BE2C (cell line): ENCODE results near the gene COPG2.

ENCODE experiments used
- DNase-seq: peaks from one replicate; pipeline ENCODE4 v3.0.0-alpha.2; 2020
- H3K27me3 ChIP-seq: fragments of 250-450 bp; sonication (Bioruptor Pico); 2 replicates; pipeline ENCODE4 v1.5.1; 2020; ENCODE audit warnings: mild to moderate bottlenecking
- H3K36me3 ChIP-seq: fragments of 250-450 bp; sonication (Bioruptor Pico); 2 replicates; pipeline ENCODE4 v1.5.1; 2020; ENCODE audit warnings: mild to moderate bottlenecking
- H3K4me1 ChIP-seq: fragments of 250-450 bp; sonication (Bioruptor Pico); 2 replicates; pipeline ENCODE4 v1.5.1; 2020
- H3K4me3 ChIP-seq: 2 replicates; pipeline ENCODE4 v1.5.1; 2011; ENCODE audit warnings: low read depth, low read length
- H3K9me3 ChIP-seq: fragments of 250-450 bp; sonication (Bioruptor Pico); 2 replicates; pipeline ENCODE4 v1.5.1; 2020
- TF ChIP-seq, protein P1 (sequence below): IDR thresholded peaks from 2 replicates; pipeline ENCODE4 v1.5.1; 2012; ENCODE audit warnings: mild to moderate bottlenecking, low read depth, low read length

Gene COPG2

DNA sequence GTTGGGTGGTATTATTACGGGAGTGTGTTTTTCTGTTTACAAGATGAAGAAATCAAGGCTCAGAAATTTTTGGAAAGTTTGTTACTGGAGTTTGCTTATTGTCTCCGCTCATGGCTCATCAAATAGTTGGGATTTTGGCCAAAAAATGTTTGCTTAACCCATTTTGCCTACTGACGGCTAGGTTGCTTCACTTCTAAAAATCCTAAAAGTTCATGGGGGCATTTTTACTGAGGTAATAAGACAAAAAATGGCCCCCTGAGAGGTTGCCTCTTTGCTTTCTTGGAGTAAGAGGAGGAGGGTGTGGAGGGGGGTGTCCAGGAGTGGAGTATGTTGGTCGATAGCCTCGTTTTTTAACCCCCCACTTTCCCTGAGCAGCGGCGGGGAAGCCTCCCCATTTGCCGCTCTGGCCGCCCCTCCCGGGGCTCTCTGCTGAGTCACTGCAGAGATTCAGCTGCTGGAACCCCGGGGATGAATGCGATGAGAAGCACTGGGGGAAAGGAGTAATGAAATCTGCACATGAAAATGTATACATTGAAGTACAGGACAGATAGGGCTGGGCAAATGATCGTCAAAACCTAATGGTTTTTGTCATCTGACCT, 175.2 kb downstream of the COPG2 start:
- DNase-seq: no peak
- Histone ChIP-seq H3K9me3 (no peaks in the 10 kb centered on the region), H3K36me3 (no peaks in the 10 kb centered on the region), H3K27me3 (peaks cover 36% of the 10 kb centered on the region), H3K4me1 (no peaks in the 10 kb centered on the region), H3K4me3 (no peak overlapping the region)
- TF ChIP-seq, protein P1, sequence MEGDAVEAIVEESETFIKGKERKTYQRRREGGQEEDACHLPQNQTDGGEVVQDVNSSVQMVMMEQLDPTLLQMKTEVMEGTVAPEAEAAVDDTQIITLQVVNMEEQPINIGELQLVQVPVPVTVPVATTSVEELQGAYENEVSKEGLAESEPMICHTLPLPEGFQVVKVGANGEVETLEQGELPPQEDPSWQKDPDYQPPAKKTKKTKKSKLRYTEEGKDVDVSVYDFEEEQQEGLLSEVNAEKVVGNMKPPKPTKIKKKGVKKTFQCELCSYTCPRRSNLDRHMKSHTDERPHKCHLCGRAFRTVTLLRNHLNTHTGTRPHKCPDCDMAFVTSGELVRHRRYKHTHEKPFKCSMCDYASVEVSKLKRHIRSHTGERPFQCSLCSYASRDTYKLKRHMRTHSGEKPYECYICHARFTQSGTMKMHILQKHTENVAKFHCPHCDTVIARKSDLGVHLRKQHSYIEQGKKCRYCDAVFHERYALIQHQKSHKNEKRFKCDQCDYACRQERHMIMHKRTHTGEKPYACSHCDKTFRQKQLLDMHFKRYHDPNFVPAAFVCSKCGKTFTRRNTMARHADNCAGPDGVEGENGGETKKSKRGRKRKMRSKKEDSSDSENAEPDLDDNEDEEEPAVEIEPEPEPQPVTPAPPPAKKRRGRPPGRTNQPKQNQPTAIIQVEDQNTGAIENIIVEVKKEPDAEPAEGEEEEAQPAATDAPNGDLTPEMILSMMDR: no peak

DNA sequence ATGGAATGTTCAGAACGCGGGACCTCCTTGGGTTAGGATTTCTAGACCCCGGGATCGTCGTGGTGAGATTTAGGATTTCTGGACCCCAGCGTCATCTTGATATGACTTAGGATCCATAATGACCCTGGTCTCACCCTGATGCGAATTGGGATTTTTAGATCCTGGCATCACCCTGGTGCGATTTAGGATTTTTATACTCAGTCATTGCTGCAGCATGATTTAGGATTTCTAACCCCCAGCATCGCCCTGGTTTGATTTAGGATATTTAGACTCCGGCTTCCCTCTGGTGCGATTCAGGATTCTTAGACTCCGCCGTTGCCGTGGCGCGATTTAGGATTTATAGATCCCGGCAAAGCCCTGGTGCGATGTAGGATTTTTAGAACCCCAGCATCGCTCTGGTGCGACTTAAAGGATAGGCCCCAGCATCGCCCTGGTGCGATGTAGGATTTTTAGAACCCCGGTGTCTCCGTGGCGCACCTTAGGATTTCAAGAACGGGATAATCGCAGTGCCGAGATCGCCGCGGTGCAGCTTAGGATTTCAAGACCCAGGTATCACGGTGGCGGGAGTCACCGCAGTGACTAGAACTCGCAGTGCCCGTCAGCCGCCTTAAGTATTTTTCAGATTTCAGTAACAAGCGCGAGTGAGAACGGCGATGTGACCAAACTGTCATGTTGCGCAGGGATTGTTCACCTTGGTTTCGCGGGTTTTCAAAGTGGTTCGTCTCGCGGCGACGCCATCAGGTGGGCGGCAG, 175.8 kb downstream of the COPG2 start:
- Histone ChIP-seq H3K4me1 (no peaks in the 10 kb centered on the region), H3K9me3 (no peaks in the 10 kb centered on the region), H3K36me3 (no peaks in the 10 kb centered on the region), H3K4me3 (peak overlapping the region; percentile 1; the same call in 1 of the 2 replicates), H3K27me3 (peaks cover 36% of the 10 kb centered on the region)
- no peak for DNase-seq
- TF ChIP-seq, protein P1: no peak

GRCh38 chr7:130491841-130492522, 176.6 kb downstream of the COPG2 start, which contains the start of gene MEST:
Gene MEST, plus strand, starts transcription at chr7:130492085. Its CDS starts 229 bp downstream, at chr7:130492314.
- DNase-seq: no peak

DNA sequence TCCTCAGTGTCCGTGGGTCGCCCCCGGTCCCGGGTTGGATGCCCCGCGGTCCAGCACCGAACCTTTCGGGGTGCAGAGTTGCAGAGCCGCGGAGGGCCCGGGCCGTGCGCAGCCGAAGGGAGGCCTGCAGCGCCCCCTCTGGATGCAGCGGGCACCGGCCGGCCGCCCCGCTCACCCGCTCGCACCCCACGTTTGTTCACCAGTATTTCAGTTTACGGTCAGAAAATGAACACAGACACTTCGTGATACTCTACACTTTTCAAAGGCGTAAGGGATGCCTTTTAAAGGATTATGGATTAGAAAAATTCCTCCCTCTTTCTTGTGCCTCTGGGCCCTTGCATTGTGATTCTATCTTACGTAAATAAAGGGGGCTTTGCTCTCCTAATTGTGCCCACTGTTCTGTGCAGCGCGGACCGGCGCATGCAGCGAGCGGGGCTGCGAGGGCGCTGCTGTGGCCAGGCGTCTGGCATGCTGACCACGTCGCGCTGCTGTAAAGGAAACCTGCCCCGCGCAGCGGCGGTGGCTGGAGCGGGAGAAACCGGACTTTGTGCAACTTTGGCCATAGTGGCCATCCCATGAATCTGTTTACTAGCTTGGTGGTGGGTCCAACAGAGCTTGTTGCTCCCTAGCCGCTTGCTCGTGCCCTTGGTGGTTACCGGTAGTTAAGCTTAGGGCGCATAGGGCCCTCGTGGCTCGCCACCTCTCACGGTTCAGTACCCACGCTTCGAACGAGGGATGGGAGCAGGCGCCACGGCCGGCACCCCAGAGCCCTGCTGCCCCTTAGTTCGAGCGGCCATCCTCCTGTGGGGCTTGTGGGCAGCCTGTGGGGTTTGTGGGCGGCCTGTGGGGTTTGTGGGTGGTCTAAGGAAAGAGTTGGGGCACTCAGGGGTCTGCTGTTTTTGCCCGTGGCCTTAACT, 177.4 kb downstream of the COPG2 start:
- Histone ChIP-seq H3K36me3 (no peaks in the 10 kb centered on the region), H3K27me3 (peaks cover 36% of the 10 kb centered on the region), H3K9me3 (no peaks in the 10 kb centered on the region), H3K4me1 (no peaks in the 10 kb centered on the region), H3K4me3 (peak overlapping the region; percentile 43)
- TF ChIP-seq, protein P1: peak; percentile 46
- no peak for DNase-seq

More at GRCh38 chr7:130491841-130492522, 176.6 kb downstream of the COPG2 start, which contains the start of gene MEST:
- peaks cover 36% of the 10 kb centered on the region for H3K27me3 ChIP-seq
- TF ChIP-seq, protein P1: no peak
- H3K4me3 ChIP-seq: peak within 1 kb of the TSS; percentile 43
- no peaks in the 10 kb centered on the region for H3K36me3 ChIP-seq
- no peaks in the 10 kb centered on the region for H3K4me1 ChIP-seq
- H3K9me3 ChIP-seq: no peaks in the 10 kb centered on the region

DNA sequence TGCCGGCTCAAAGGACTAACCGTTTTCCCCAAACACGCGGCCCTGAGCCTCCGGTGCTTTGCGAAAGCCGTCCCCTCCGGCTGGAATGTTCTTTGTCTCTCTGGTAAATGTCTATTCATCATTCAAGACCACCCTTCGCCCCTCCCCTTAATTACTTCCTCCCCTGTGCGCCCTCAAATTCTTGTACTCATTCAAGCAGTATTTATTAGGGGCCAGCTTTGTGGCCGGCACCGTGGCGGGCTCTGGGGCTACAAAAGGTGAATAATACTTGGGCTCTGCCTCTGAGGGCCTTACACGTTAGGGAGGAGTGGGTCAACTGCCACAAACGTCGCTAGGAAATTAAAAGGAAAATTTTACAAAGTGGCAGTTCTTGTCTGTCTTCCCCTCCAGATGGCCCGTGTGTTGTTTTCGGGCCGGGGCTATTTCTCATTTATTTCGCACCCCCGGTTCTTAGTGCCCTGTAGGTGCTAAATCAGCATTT, 178.2 kb downstream of the COPG2 start:
- TF ChIP-seq, protein P1: no peak
- Histone ChIP-seq H3K27me3 (peaks cover 36% of the 10 kb centered on the region), H3K4me3 (no peak overlapping the region)

More for the DNA sequence above, 178.2 kb downstream of the COPG2 start:
- no peak for DNase-seq
- H3K36me3 ChIP-seq: no peaks in the 10 kb centered on the region
- no peaks in the 10 kb centered on the region for H3K9me3 ChIP-seq
- no peaks in the 10 kb centered on the region for H3K4me1 ChIP-seq
